ENCODE measurements around the gene HSPA6.
"Not testable (repeated sequence)": the region's sequence is repeated elsewhere in the genome, so short reads cannot be mapped to it uniquely, and the experiment has no call there.

HSPA6 gene

DNA sequence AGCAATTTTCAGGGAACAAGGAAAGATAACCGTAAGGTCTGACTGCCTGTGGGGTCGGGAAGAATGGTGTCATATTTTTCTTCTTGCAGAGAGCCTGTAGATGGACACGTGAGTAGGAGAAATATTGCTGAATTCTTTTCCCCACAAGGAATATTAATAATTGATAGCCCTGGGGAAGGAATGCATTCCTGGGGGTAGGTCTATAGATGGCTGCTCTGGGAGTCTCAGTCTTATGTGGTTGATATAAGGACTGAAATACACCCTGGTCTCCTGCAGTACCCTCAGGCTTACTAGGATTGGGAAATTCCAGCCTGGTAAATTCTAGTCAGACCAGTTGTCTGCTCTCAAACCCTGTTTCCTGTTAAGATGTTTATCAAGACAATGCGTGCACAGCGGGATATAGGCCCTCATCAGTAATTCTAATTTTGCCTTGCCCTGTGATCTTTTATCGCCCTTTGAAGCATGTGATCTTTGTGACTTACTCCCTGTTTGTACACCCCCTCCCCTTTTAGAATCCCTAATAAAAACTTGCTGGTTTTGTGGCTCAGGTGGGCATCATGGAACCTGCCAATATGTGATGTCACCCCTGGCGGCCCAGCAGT lies 12.8 kb downstream of the HSPA6 start:
- not testable (repeated sequence) for DNase-seq

DNA sequence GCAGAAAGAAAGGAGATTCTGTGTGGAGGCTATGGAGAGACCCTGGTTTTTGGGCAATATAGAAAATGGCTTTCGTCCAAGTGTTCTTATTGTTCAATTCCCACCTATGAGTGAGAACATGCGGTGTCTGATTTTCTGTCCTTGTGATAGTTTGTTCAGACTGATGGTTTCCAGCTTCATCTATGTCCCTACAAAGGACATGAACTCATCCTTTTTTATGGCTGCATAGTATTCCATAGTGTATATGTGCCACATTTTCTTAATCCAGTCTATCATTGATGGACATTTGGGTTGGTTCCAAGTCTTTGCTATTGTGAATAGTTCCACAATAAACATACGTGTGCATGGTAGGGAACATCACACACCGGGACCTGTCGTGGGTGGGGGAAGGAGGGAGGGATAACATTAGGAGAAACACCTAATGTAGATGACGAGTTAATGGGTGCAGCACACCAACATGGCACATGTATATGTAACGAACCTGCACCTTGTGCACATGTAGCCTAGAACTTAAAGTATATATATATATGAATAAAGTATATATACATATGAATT lies 14.7 kb downstream of the HSPA6 start:
- DNase-seq, result not testable (repeated sequence)

DNA sequence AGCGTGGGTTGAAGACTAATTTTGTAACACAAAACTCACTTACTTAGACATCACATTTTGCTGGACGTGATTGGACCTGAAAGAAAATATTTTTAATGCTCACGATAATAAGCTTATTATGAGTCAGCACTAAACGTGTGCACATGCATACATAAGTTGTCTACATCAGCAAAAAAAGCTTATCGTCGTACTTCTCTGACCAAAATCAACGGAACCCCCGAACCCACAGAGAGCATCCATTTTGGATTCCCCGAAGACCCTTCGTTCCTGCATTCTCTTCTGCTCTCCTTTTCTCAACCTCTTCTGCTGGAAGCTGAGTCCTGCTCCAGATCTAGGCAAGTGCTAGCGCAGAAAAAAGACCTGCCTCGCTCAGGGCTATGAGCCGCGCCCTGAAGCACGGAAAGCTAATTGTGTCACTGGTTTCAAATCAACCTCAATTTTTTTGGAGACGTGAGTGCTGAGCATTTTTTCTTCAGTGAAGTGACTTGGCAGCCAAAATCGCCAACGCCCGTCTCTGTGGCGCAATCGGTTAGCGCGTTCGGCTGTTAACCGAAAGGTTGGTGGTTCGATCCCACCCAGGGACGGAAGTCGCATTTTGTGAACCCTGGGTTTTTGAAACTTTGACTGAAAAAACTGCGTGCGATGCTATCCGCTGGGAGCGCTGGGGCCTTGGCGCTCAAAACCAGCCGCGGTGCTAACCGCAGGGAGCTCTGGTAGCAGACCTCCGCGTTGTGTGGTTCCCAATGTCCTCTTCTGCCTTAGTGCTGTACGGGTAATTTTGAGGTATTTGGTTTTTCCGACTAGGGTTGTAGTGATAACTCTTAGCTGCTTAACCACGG lies 15.6 kb downstream of the HSPA6 start:
- DNase-seq, result not testable (repeated sequence)

DNA sequence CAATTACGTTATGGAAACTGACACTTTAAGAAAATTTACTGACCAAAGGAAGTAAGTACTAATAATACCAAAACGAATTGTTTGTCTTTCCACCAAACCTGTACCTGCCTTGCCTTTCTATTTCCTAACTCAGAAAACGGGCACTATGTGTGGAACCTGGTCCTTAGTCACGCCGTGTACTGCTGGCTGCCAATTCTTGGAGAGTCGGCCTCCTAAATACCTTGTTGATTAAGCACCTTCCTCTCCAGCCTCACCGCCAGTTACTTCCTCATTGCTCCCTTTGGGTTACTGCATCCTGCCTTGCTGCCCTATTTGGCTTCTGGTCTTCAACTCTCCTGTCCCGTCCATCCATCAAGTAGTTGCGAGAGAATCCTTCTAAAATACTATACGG lies 16.2 kb downstream of the HSPA6 start:
- not testable (repeated sequence) for DNase-seq

DNA sequence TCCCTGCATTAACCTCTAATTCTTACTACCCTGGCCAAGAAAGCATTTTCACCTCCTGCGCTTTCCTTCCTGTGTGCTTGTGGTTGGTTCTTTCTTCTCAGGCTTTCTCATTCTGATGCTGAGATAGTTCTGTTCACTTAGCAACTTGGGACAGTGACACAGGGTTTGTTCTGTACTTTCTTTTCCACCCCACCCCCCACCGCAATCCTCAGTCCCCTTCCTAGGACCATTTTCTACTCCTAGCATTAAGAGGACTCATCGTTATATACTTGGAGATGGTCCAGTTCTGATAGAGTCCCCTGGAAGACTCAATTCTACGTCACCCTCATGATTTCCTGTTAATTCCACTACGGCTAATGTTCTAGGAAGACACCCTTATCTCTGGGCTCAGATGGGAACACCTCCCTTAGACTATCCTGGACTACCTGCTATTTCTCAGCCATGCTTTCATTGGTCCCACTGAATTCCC lies 17.8 kb downstream of the HSPA6 start:
- DNase-seq, result not testable (repeated sequence)

DNA sequence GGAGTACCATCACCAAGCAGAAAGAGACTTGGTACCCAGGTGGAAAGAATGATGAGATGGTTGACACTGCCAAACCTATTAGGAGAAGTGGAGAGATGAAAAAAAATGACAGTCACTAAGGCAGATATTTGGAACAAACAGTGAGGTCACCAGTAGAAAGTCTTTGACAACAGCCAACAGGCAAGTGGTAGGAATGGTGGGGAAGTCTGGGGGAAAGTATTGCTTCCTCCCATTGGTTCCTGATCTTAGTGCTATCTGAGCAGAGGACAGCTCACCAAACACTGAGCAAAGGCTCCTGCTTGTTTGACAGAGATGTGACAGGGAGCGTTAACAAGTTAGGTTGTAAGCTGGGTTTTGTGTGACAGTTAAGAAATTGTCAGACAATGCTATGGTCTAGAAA lies 18.8 kb downstream of the HSPA6 start:
- DNase-seq, result not testable (repeated sequence)

DNA sequence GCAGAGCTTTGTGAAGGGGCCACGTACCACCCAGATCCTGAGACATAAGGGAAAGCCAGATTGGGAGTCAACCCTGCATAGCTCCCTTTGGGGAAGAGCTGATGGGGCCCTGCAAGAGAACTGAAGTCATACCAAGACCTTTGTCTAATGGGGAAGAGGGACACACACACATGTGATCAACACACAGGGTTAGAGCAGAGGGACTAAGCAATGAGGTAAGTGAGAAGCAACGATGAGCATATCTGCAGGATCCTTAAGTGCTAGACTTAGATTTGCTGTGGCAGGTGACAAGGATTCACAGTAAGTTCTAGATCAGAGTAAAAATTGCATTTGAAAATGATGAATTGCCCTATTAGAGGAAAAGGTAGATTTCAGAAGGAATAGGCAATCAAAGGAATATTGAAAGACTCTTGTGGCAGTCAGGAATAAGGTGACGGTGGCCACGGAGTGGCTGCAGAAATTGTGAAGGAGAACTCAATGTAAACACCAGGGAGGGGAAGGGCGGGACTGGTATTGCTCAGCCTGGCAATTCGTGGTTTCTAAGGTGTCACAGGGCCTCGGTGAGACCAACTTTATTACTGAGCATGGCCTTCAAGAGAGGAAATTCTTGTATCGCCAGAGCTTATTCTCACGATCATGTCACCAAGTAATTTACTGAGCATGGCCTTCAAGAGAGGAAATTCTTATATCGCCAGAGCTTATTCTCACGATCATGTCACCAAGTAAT lies 20.8 kb downstream of the HSPA6 start:
- DNase-seq, result not testable (repeated sequence)

DNA sequence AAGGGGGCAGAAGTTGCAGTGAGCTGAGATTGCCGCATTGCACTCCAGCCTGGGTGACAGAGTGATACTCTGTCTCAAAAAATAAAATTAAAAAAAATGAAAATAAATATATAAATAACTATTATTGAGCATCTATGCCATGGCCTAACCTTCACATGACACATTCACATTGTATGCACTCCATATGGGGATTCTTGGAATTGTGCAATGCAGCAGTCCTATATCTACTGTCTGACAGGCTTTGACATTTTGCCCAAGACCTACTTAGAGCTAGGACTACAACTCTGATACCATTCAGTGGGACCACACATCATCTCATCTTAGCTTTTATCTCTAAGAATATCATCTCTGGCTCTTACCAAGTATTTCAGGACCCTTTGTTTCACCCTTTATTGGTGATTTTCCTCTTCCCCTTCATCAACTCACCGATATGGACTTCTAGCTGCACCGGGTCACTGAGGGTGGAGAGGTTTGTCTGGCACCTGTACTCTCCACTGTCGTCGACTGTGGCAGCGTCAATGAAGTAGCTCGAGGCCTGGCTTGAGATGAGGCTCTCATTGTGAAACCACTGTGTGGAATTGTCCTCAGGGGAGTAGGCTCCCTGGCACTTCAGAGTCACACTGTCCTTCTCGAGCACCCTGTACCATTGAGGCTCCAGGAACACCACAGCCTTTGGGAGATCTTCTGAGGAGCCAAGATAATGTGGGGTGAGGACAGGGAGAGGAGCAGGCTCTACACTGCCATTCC lies 23.8 kb downstream of the HSPA6 start:
- DNase-seq, result not testable (repeated sequence)

DNA sequence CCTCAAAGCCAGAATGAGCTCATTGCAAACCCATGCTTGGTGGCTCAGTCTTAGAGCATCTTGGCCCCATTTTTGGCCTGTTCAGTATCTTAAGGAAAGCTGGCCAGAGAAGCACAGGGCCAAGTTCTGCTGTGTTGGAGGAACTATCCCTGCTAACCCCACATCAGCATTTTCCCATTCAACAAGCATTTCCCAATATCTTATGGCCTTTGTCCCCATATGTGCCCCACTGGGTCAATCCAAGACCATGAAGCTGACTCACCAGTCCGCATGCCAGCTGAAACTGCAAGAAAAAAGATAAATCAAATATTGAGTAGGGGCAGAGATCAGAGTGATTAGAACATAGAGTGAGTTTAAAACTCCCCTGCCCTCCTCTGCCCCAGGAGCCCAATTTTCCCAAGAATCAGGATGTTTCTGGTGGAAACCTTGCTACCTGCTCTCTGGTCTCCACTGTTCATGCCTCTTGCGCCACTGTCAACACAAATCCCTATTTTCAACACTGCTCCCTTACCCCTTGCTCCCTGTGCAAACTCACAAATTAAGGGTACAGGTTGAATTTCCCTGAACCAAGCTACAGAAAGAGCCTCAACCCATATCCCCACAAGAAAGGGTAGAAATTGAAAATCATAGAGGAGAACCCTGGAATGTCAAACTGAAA lies 24.5 kb downstream of the HSPA6 start:
- not testable (repeated sequence) for DNase-seq

DNA sequence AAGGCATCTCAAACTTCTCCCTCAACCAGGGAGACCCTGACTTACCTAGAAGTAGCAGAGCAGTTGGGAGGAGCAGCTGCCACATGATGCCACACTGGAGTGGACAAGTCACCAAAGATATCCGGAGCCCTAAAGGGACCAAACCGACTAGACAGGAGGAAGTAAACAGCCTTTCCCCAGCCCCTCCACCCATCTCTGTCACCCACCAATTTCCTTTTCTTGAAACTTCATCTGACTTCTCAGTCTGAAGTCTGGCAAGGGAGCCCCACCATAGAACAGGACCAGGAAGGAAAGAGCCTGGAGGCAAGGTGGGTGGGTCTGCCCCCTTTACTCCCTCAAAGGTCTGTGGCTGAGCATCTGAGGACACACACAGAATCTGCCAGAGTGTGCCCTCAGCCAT lies 25.3 kb downstream of the HSPA6 start, which contains the start of gene FCGR3A:
FCGR3A (minus strand) TSS at position 167 of the 400 bp plus-strand sequence; CDS start at position 85, 82 bp downstream.
- no peak for DNase-seq

DNA sequence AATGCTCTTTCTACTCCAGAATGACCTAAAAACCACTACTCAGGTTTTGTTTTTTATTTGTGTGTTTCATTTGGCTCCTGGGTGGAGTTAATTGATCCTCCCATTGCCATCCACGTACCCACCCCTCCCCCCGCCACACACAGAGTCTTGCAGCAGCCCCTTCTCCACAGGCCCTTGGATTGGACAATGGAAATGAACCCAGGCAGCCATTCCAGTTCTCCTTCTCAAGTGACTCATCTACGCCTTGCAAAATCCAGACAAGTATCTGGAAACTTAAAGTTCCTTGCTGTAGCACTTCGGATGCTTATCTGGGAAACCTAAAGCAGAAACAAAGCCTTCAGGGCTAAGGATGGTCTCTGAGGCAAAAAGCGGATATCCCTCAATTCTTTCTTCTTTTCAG lies 26.6 kb downstream of the HSPA6 start:
- DNase-seq, result not testable (repeated sequence)

DNA sequence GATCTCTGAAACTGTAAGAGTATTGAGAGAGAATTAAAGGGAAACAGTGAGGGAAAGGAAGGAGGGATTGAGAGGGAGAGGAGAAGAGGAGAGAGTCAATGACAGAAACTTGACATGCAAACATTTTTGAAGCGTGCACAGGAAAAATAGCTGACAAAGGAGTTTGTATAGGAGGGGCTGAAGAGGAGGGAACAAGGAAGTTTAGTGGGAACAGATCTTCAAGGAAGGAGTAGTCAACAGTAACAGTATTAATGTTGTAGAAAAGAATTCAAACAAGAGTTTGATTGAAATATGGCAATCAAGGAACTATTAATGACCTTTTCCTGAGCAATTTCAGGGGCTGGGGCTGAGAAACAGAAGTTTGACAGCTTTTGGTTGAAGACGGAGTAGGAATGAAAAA lies 29.3 kb downstream of the HSPA6 start:
- not testable (repeated sequence) for DNase-seq

DNA sequence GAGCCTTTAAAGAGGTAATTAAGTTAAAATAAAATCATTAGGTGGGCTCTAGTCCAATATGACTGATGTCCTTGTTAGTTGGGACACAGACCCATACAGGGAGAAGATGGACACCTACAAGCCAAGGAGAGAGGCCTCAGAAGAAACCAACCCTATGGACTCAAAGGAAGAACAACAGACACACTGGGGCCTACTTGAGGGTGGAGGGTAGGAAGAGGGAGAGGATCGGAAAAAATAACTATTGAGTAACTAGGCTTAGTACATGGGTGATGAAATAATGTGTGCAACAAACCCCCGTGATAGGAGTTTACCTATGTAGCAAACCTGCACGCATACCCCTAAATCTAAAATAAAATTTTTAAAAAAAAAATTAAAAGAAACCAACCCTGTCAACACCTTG lies 30.0 kb downstream of the HSPA6 start:
- DNase-seq, result not testable (repeated sequence)

DNA sequence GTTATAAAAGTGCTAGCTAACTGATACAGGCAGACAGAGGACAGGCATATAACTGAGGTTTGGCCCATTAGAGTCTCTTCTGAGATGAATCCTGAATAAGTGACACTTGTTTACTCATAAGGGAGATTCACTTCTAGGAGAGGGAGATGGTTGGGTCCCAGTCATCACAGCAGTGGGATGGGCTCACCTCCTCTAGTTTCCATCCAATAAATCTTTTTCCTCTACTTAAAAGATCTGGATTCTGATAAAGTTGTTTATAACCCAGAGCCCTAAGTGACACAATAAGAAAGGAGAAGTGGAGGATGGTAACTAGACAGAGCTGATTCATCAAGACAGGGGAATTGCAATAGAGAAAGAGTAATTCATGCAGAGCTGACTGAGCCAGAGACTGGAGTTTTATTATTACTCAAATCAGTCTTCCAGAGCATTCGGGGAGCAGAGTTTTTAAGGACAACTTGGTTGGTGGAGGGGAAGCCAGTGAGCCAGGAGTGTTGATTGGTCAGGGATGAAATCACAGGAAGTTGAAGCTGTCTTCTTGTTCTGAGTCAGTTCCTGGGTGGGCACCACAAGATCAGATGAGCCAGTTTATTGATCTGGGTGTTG lies 30.6 kb downstream of the HSPA6 start:
- not testable (repeated sequence) for DNase-seq

DNA sequence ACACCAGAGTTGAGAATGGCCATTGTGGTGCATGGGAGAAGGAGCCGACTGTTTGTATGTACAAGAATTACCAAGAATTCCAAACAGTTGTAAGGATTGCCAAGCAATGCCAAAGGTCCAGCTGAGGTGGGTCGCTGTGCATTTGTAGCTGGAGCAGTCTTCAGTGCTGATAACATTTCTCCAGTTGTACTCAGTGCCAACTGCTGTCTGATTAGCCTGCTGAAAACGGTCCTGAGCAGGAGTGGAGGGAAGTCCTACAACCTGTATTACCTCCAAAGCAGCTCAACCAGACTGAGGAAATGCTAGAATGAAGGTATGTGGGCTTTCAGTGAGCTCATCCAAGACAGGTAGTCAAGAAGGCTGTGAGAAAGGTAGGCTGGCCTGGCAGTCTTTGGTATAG lies 31.8 kb downstream of the HSPA6 start:
- not testable (repeated sequence) for DNase-seq

DNA sequence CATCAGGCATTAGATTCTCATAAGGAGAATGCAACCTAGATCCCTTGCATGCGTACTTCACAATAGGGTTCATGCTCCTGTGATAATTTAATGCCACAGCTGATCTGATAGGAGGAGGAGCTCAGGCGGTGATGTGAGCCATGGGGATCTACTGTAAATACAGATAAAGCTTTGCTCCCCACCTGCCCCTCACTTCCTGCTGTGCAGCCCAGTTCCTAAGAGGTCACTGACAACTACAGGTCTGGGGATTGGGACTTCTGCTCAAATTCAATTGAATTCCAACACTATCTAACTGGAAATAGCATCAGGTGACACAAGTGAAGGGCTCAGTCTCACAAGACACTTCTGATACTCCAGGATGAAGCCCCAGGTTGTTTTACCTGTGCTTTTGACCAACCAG lies 32.6 kb downstream of the HSPA6 start:
- not testable (repeated sequence) for DNase-seq

DNA sequence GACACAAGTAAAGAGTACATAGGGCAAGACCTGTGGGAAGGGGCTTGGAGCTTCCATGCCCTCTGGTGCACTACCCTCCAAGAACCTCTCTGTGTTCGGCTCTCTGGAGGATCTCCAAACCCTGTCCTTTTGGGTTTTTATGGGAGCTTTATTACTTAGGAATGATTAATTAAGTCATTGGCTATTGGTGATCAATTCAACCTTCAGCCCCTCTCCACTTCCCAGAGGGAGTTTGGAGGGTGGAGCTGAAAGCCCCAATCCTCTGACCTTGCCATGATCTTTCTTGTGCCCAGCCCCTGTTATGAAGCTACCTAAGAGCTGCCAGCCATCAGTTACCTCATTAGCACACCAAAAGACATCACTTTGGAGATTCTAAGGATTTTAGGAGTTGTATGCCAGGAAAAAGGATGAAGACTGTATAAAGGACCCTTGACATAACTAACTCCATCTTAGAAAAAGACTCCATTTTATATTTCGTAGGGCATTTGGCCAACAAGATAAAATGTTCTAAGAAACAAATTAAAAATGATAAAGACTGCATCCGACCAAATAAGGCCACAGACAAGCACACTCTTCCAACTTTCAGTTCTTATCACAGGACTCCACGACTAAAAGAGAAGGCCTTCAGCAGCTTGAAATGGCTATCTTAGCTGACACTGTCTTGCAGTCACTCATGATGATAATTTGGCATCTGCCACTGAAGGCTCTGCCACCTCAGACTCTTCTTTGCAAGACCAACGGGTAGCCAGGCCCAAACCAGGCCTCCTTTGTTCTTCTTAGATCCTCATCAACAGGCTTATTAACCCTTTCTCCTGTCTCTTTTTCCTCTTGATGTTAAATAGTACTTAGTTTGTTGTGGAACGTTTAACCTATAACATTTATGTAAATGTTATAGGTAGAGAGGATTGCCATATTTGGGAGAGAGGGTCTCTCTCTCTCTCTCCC lies 33.4 kb downstream of the HSPA6 start:
- DNase-seq, result not testable (repeated sequence)

DNA sequence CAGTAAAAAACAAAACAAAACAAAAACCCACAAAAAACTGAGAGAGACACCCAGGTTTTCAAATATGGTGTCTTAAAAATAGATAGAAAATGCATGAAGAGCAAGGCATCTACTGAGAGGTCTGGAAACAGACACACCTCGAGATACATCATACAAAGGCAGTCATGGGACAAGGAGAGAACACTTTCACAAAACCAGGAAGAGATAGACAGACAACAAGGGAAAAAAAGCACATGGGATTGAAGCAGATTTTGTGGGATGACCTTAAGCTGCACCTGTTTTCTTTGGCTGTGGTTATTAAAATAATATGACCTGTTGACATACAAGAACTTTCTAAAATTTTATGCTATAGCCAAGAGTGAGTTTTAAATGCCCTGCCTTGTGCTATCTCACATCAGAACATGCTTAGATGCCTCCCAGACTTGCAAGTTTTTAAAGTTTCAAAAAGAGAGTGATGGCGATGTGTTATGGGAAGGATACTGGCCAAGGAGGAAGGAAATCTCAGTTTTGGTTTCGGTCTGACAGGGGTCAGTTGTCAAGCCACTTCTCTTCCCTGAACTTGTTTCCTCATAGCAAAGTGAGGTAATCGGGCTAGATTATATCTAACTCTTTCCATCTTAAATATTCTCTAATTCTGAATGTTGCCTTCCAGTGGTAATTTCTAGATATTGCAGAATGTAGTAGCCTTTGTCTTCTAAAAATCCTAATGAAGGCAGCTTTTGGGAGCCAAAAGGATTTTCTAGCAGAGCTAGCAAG lies 36.8 kb downstream of the HSPA6 start:
- not testable (repeated sequence) for DNase-seq

DNA sequence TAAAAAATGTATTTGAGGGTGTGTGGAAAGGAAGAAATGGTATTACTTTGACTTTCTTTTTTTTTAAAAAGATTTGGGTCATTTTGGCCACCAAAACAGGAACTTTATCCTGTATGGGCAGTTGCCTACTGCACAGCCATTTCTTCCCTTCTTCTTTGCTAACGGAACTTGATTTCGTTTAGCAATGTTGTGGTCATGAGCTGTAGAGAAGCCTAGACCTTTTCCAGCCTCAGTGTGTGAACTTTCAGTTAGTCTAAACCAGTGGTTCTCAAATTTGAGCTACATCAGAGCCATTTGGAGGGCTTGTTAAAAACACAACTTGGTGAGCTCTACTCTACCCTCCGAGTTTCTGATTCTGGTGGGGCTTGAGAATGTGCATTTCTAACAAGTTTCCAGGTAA lies 38.1 kb downstream of the HSPA6 start:
- DNase-seq, result not testable (repeated sequence)

Data from NCI-H1436 treated with DMSO at 0.1 percent for 48 hours (cell line).